ENCODE results near the gene ARID3A. TPM values are rescaled to one million over a fixed set of nuclear protein-coding genes. Genes with fewer than 3 reads are reported as not detected.

The ARID3A gene
- total and polyA plus RNA-seq, 2 of the 4 experiments (the other 2 are of a cell fraction), result 16.0 to 23.1 TPM

- ATAC-seq (ENCODE audit: low read depth) (no peak), DNase-seq (no peak)
- H3K36me3 ChIP-seq (ENCODE audit: control insufficient read depth, insufficient read depth, low read length), result peaks cover 48% of the 10 kb centered on the region
- no peak overlapping the region for H2AK5ac ChIP-seq (ENCODE audit: low read depth, low read length)
- no peaks in the 10 kb centered on the region for H3K4me1 ChIP-seq (ENCODE audit: control insufficient read depth, insufficient read depth, low read length)
- no peaks in the 10 kb centered on the region for H3K27me3 ChIP-seq (ENCODE audit: control insufficient read depth, insufficient read depth, low read length)
- no peaks in the 10 kb centered on the region for H3K9me1 ChIP-seq (ENCODE audit: insufficient read depth, low read length)
- no peak overlapping the region for H3K9ac ChIP-seq (ENCODE audit: low read depth, low read length)
- intact Hi-C loops (cut with micrococcal nuclease) (no loop called here), dilution Hi-C loops (cut with HindIII; ENCODE audit: low sequenced_read_pairs, unreplicated experiment) (no loop called here), in situ Hi-C loops (cut with MboI; ENCODE audit: low sequenced_read_pairs) (no loop called here)
- ChIA-PET POLR2A (ENCODE audit: unreplicated experiment) (no interaction called here), CTCF (interaction anchor here (0.7 kb wide), 1 partner anchor 88 kb away, joined by 3 read pairs; no protein-coding TSS in a partner anchor)
- H4K91ac ChIP-seq (ENCODE audit: insufficient read depth, low read depth, low read length), result no peak overlapping the region
- no peak overlapping the region for H2BK5ac ChIP-seq (ENCODE audit: low read depth, low read length, poor library complexity, severe bottlenecking)
- H2BK20ac ChIP-seq (ENCODE audit: low read depth, low read length), result no peak overlapping the region
- no peak overlapping the region for H3K4ac ChIP-seq (ENCODE audit: low read depth, low read length)
- H4K20me1 ChIP-seq (ENCODE audit: insufficient read depth, low read length), result peaks cover 3% of the 10 kb centered on the region; the same call in 1 of the 2 replicates
- peaks cover 19 to 28% of the 10 kb centered on the region in 2 experiments for H3K79me1 ChIP-seq (ENCODE audit: low read depth in 1 of 2, low read length in 2 of 2)
- H3K14ac ChIP-seq (replicated peaks; ENCODE audit: low read depth, low read length), result no peak overlapping the region
- TF ChIP-seq SMC3 (IDR thresholded peaks at IDR 0.05; ENCODE audit: low read depth, low read length), result no peak
- no peak for TF ChIP-seq MAFK (IDR thresholded peaks at IDR 0.05; ENCODE audit: low read depth, low read length)
- no peak for TF ChIP-seq RCOR1 (IDR thresholded peaks at IDR 0.05; ENCODE audit: insufficient replicate concordance, low read length)
- TF ChIP-seq CHD1 (IDR thresholded peaks at IDR 0.05; ENCODE audit: low read depth, low read length), result no peak
- no peak for TF ChIP-seq MXI1 (IDR thresholded peaks at IDR 0.05; ENCODE audit: borderline replicate concordance, low read depth, low read length)
- TF ChIP-seq CTCF (conservative IDR thresholded peaks at IDR 0.05; ENCODE audit: low read depth, low read length), result no peak
- TF ChIP-seq FOS (IDR thresholded peaks at IDR 0.05; ENCODE audit: low read depth, low read length), result no peak
- no peak for TF ChIP-seq CEBPB (IDR thresholded peaks at IDR 0.05; ENCODE audit: low read depth, low read length)
- H3K23ac ChIP-seq (ENCODE audit: low read depth, low read length), result no peak overlapping the region
- 80% methylated on average over 1 of the region's 6 CpGs; no CpG with 5 or more reads in 1 of the 2 experiments for WGBS, 2 experiments (ENCODE audit: extremely low coverage in 2 of 2, insufficient read length in 1 of 2)
- peaks cover 5% of the 10 kb centered on the region for H3K9me3 ChIP-seq (ENCODE audit: control insufficient read depth, insufficient read depth, low read length)
- H3K4me2 ChIP-seq (ENCODE audit: low read depth, low read length), result no peak overlapping the region
- H3K4me3 ChIP-seq (ENCODE audit: insufficient read depth, low read depth, low read length), result no peak overlapping the region
- no peak overlapping the region for H3K56ac ChIP-seq (ENCODE audit: extremely low read depth, insufficient read depth, low read length)
- no TSS peak for BruUV-seq (replicated peaks)
- H2AFZ ChIP-seq (replicated peaks; ENCODE audit: low read length, poor library complexity), result no peak overlapping the region
- H3K18ac ChIP-seq (ENCODE audit: low read depth, low read length), result no peak overlapping the region
- no peak overlapping the region for H2BK120ac ChIP-seq (ENCODE audit: low read depth, low read length)
- no peak overlapping the region for H4K5ac ChIP-seq (ENCODE audit: low read depth, low read length)
- no peak overlapping the region for H2BK15ac ChIP-seq (ENCODE audit: low read depth, low read length)
- H4K8ac ChIP-seq (ENCODE audit: low read depth in 2 of 2, low read length in 2 of 2), result no peak overlapping the region
- no peak overlapping the region for H3K27ac ChIP-seq (ENCODE audit: insufficient read depth, low read length)
- H2AK9ac ChIP-seq (replicated peaks; ENCODE audit: low read depth, low read length, poor library complexity), result no peak overlapping the region
Measured at GRCh38 chr19:972281-972680, 46.4 kb downstream of the ARID3A start.

All from IMR-90 (cell line).